ENCODE measurements around the gene RTN4RL1. TPM values are rescaled to one million over a fixed set of nuclear protein-coding genes. Genes with fewer than 3 reads are reported as not detected.
A peak's percentile ranks its signal among the peaks of the same experiment; 100 is the strongest.

Gene RTN4RL1
- total RNA-seq, 6 donors from 2014 or later: 5.1 to 7.3 (median 6.2) TPM

DNA sequence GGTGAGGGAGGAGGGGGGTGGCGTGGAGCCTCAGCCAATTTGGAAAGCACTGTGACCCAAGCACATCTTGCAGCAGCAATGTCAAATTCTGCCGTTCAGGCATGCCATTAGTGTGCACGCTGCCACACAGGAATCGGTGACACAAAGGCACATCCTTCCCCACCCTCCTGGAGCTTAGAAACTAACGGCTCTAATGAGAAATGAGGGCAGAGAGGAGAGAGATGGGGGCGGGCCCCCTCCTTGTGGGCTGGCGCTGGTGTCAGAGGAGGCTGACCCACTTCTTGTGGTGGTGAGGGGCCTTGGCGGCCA, 94.8 kb downstream of the RTN4RL1 start:
- Histone ChIP-seq H3K27me3 (no peaks in the 10 kb centered on the region), H3K27ac (no peak overlapping the region), H3K4me1 (peaks cover 0 to 12% (median 4%) of the 10 kb centered on the region in 4 donors), H3K36me3 (no peaks in the 10 kb centered on the region), H3K9me3 (no peaks in the 10 kb centered on the region), H3K4me3 (no peak overlapping the region)
- DNase-seq (no peak), ATAC-seq (ENCODE audit: low FRiP score in 2 of 2) (no peak)
- WGBS, 2 donors: 49 to 65% methylated on average over 6 to 8 of the region's 8 CpGs
- TF ChIP-seq POLR2A (IDR thresholded peaks at IDR 0.05) (no peak), EP300 (IDR thresholded peaks at IDR 0.05) (no peak), POLR2AphosphoS5 (IDR thresholded peaks at IDR 0.05) (no peak)
- TF ChIP-seq, protein P1, sequence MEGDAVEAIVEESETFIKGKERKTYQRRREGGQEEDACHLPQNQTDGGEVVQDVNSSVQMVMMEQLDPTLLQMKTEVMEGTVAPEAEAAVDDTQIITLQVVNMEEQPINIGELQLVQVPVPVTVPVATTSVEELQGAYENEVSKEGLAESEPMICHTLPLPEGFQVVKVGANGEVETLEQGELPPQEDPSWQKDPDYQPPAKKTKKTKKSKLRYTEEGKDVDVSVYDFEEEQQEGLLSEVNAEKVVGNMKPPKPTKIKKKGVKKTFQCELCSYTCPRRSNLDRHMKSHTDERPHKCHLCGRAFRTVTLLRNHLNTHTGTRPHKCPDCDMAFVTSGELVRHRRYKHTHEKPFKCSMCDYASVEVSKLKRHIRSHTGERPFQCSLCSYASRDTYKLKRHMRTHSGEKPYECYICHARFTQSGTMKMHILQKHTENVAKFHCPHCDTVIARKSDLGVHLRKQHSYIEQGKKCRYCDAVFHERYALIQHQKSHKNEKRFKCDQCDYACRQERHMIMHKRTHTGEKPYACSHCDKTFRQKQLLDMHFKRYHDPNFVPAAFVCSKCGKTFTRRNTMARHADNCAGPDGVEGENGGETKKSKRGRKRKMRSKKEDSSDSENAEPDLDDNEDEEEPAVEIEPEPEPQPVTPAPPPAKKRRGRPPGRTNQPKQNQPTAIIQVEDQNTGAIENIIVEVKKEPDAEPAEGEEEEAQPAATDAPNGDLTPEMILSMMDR (IDR thresholded peaks at IDR 0.05): no peak

DNA sequence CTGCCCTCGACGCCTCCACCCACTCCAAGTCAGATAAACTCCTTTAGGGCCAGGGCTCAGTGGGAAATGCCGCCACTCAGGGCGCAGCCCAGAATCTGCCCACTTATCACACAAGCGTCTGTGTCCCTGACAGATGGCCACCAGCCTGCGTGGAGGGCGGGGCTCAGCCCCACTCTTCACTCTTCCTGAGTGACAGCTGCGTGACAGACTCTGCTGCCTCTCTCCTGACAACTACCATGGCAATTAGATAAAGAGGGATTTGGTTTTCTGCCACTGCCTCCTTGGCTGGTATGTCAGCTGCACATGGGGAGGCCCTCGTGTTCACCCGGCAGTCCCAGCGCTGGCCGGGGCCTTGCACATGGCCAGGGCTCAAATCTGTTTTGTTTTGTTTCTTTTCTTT, 96.2 kb downstream of the RTN4RL1 start:
- 54 to 69% methylated on average over 11 of the region's 12 CpGs for WGBS, 2 donors
- ATAC-seq (ENCODE audit: low FRiP score in 2 of 2): no peak

DNA sequence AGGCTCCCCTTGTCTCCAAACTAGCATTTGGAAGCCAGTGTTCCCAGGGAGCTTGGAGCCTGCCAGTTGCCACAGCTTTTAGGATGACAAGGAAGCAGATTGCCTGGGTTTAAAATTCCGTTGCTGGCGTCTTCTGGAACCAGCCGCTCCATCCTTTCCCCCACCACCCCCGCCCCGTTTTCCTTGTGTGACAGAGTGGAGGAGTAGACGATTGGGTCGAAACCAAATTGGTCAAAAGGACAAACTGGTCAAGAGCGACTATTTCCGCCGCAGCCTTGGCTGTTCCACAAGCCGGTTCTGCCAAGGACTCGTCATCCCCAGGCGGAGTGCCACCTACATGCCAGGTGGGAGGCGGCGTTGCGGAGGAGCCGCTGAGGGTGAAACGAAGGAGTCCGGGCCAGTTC, 104.2 kb downstream of the RTN4RL1 start:
- WGBS, 2 donors: 90 to 92% methylated on average over 19 of the region's 19 CpGs
- ATAC-seq (ENCODE audit: low FRiP score in 2 of 2) (no peak), DNase-seq (no peak)
- no peaks in the 10 kb centered on the region for H3K9me3 ChIP-seq
- no peak overlapping the region for H3K4me3 ChIP-seq
- TF ChIP-seq POLR2AphosphoS5 (IDR thresholded peaks at IDR 0.05) (no peak), POLR2A (IDR thresholded peaks at IDR 0.05) (no peak), EP300 (IDR thresholded peaks at IDR 0.05) (no peak)
- TF ChIP-seq, protein P1 (IDR thresholded peaks at IDR 0.05): no peak
- no peak overlapping the region for H3K27ac ChIP-seq
- no peaks in the 10 kb centered on the region for H3K4me1 ChIP-seq
- H3K27me3 ChIP-seq: no peaks in the 10 kb centered on the region
- no peaks in the 10 kb centered on the region for H3K36me3 ChIP-seq

More for the DNA sequence above, 96.2 kb downstream of the RTN4RL1 start:
- Histone ChIP-seq H3K4me3 (no peak overlapping the region), H3K9me3 (no peaks in the 10 kb centered on the region), H3K27me3 (no peaks in the 10 kb centered on the region), H3K4me1 (peaks cover 0 to 12% (median 4%) of the 10 kb centered on the region in 4 donors), H3K36me3 (no peaks in the 10 kb centered on the region), H3K27ac (no peak overlapping the region)
- peak in 1 of 2 donors; percentile 44 for DNase-seq
- TF ChIP-seq, protein P1 (IDR thresholded peaks at IDR 0.05): no peak
- TF ChIP-seq EP300 (IDR thresholded peaks at IDR 0.05) (no peak), POLR2A (IDR thresholded peaks at IDR 0.05) (no peak), POLR2AphosphoS5 (IDR thresholded peaks at IDR 0.05) (no peak)

DNA sequence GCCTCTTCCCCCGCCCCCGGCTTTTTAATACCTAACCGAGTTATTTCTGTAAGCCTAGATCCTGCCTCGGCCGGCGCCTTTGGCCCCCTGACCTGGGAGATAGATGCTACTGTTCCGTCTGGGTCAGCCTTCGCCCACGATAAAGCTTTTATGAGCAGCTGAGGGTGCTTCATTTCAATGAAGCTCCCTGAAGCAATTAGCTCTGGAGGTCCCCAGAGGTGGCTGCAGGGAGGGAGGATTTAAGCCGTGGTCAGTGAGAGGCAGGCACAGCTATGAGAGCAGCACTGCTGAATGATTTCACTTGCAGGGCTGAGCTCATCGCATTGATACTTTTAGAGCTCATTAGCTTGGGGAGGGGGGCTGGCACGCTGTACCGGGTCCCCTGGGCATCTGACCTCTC, 105.9 kb downstream of the RTN4RL1 start:
- Histone ChIP-seq H3K27ac (no peak overlapping the region), H3K4me1 (no peaks in the 10 kb centered on the region), H3K27me3 (no peaks in the 10 kb centered on the region), H3K36me3 (no peaks in the 10 kb centered on the region), H3K4me3 (no peak overlapping the region), H3K9me3 (no peaks in the 10 kb centered on the region)
- TF ChIP-seq, protein P1 (IDR thresholded peaks at IDR 0.05): no peak
- TF ChIP-seq POLR2A (IDR thresholded peaks at IDR 0.05) (no peak), EP300 (IDR thresholded peaks at IDR 0.05) (no peak), POLR2AphosphoS5 (IDR thresholded peaks at IDR 0.05) (no peak)
- DNase-seq: no peak
- WGBS, 2 donors: 84 to 90% methylated on average over 12 to 13 of the region's 13 CpGs
- ATAC-seq (ENCODE audit: low FRiP score in 2 of 2): no peak

DNA sequence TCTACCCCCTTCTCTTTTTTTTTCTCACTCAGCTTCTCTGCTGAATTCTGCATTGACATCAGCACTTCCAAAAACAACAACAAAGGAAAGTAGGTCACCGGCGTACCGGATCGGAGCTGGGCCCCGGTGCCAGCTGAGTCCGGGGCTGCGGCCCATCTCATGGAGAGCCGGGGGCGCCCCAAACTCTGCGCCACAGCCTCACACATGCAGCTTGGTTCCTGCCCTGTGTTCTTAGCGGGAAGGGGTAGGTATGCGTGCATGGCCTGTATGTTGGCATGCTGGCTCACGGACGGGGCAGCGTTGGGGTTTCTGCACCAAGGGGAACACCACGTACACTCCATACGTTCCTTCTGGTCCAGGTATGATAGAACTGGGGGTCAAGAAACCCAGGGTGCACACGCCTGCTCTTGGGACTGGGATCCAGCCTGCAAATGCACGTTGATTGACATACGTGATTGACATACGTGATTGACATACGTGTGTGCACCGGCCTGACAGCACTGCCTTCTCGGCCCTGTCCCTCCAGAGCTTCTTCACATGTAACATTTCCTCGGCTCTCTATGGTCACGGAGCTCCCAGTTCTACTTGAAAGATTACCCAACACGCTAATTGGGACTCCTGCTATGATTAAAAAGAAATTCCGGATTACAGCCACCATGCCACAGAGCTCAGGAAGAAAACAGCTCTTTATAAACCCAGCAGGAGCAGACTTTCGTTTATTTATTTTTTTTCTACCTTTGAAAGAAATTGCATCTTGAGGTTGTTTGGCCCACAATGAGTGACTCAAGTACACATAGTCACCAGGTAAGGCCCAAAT, 106.6 kb downstream of the RTN4RL1 start:
- WGBS, 2 donors: 88 to 91% methylated on average over 25 to 29 of the region's 29 CpGs
- no peak for TF ChIP-seq POLR2AphosphoS5 (IDR thresholded peaks at IDR 0.05)
- no peak for TF ChIP-seq EP300 (IDR thresholded peaks at IDR 0.05)
- TF ChIP-seq, protein P1 (IDR thresholded peaks at IDR 0.05): no peak
- no peak for TF ChIP-seq POLR2A (IDR thresholded peaks at IDR 0.05)
- DNase-seq (no peak), ATAC-seq (ENCODE audit: low FRiP score in 2 of 2) (no peak)
- no peak overlapping the region for H3K4me3 ChIP-seq
- no peaks in the 10 kb centered on the region for H3K9me3 ChIP-seq
- H3K4me1 ChIP-seq: no peaks in the 10 kb centered on the region
- no peak overlapping the region for H3K27ac ChIP-seq
- H3K36me3 ChIP-seq: no peaks in the 10 kb centered on the region
- no peaks in the 10 kb centered on the region for H3K27me3 ChIP-seq
